Measurements from ENCODE around the gene KCND3.

KCND3 gene

DNA sequence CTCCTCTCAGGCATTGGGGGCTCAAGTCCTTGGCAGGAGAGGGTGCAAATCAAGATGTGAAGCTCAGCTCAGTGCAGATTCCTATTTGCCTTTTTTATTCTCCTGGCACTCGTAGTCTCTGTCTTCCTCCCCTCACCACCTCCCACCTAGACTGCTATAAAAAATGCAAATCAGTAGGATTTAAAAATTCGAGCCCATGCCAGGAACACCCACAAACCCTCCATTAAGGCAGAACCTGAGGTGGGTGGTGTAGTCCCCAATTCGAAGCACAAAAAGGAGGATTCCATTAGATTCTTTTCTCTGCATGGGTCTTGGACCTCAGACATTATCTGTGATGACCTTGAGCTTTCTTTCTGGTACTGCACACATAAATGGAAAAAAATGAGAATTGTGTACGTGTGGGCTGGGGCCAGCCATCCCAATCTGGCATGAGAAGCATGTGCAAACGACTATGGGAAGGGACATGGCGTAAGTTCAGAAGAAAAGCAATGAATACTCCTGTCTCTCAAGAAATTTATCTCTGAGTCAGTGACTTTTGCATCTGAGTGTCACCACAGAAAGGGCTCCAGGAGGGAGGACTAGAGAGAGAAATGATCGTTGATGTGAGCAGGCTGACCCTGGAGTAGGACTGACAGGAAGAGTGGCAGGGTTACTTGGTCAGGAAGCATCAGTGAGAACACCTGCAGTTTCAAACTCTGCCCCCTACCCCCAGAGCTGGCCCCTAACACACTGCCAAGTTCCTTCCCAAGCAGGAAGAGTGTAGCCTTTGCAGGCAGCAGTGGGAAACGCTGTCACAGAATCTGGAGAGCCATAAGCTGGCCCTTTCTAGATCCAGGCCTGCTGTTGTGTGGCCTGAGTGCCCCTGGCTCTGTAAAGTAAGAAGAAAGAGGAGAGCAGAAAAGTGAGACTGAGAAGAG, 252.0 kb downstream of the KCND3 start:
- DNase-seq, result no peak

DNA sequence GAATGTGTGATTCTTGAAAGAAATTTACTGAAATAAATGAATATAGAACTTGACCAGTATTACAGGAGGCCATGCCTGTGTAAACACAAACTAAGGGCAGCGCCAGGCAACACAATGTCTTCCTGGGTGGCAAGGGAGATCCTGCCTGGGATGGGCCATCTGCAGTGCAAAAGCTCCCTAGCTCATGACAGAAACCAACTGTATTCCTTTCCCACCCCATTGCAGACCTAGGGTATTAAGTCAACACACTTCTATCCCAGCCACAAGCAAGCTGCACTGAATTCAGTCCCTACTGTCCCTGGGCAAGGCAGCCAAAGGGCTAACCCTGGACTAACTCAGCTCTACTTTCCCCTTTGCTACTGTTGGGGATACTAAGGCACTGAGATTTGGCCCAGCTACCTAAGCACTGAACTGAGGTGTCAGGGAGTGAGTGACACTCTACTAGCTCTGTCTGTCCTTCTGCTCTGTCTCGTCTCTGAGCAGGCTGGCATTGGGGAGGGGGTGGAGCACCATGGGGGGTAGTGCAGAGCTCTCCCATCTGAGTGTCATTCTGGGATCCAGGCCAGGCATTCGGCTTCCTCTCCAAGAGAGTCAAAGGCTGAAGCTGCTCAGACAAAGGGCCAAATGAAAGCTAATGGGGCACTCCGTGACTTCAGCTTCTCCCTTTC, 252.8 kb downstream of the KCND3 start:
- DNase-seq, result no peak

DNA sequence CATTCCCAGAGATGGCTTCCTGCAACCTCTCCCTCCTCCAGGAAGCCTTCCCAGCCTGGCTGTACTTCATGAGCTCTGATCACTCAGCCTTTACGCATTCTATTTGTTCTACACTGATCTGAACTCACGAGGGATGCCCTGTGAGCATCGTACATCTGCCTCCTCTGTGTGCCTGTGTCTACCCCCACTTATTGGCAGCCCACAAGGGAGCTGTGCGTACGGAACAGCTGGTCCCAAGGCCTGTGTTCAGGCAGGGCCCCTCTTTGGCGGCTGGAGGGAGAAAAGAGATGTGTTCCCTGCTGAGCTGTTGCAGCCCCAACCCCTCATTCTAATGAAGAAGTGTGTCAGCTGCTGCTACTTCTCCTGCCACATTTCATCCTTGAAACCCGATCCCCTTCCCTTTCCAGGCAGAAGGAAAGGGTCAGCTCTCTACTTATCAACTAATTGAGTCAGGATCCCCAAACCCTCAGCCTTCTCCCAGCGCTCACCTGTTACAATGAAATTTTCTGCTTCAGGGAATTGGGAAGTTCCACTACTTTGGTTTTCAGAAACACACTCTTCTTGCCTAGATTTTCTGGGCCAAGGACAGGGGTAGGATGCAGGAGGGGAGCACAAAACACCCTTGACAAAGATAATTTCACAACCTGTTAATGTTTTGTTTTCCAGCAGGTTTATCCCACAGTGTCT, 253.5 kb downstream of the KCND3 start:
- DNase-seq, result no peak

DNA sequence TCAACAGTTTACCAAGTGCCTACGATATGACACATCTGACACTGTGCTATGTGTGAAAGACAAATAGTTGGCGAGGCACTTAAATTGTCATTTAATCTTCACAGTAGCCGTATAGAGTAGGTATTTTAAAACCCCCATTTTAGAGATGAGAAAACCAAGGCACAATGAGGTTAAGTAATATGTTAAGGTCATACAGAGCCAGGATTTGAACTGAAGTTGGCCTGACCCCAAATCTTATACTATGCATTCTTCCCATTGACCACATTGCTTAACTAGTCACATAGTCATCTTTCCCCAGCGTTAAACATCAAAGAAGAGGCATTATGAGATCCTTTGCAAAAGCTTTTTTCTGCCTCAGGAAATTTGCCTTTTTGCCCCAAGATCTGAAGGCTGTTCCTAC, 254.1 kb downstream of the KCND3 start:
- no peak for DNase-seq

DNA sequence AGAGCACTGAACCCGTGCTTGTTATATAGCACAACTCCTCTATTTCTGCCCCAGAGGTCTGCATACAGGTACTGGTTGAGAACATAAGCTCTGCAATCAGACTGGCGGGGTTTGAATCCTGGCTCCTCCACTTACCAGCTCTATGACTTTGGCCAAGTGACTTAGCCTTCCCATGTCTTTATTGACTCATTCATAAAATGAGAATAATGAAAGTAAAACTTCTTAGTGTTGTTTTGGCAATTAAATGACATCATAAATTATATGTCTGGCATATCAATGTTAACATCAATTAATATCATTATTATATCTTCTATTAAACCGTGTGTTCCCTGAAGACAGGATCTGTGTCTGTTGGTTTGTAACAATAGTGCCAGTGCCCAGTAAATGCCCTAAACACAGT, 254.6 kb downstream of the KCND3 start:
- DNase-seq, result no peak

DNA sequence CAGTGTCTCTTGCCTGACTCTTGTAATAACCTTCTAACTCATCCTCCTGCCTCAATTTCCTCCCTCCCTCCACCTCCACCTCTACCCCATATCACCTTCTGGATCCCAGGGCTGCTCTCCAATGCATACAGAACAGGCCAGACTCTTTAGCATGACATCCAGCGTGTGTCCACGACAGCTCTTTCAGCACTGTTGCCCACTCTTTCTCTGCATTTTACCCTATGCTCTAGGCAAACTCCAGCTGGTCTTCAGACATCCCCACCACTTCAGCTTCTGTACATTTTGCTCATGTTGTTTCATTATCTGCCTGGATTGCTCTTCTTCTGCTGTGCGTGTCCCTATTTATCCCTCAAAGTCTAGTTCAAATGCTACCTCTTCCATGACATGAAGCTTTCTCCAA, 255.0 kb downstream of the KCND3 start:
- no peak for DNase-seq

DNA sequence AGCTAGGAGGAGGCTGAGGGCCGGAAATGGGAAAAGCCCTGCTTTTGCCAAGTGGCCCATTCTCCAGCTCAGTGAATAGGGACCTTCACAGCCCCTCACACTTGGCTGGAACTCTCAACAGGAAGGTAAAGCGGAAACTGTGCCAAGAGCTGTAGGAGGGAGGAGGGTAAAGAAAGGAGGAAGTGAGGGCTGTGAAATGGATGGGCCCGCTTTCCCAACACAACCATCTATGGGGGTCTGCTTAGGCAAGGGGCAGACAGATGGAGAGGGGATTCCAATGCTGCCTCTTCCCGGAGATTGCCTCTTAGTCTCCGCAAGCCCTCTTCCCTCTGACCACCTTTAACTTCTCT, 255.5 kb downstream of the KCND3 start:
- DNase-seq, result no peak

DNA sequence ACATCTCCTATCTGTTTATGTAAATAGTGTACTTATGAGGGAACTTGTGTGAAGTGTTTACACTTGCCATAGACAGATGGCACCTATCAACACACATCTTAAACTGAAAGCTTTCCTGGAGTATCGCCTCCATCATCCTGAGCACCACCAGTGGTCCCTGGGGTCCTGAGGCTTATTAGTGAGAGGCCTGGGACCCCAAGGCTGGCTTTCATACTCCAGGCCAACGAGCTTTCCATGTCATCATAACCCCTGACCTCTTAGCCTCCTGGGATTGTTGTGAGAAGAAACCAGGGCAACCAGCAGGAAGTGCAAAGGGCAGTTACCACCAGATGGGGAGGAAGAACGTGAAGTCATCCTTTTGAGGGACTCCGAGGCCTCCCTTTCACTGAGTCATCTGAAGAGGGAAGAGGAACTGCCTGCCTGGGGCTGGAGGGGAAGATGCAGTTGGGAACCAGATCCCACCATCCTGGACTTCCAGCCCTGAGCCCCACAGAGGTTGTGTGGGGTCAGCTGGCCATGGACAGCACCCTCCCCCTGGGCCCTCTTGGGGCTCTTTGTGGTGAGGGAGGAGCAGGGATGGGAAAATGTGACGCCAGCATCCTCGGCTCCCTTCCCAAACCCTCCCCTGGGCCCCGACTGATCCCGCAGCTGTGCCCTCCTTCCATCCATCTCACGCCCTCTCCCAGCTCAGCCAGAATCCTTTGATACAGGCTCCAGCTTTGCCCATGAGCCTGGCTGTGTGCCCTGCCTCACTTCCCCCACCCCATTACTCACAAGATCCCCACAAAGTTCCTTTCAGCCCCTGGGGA, 256.1 kb downstream of the KCND3 start:
- DNase-seq, result no peak

DNA sequence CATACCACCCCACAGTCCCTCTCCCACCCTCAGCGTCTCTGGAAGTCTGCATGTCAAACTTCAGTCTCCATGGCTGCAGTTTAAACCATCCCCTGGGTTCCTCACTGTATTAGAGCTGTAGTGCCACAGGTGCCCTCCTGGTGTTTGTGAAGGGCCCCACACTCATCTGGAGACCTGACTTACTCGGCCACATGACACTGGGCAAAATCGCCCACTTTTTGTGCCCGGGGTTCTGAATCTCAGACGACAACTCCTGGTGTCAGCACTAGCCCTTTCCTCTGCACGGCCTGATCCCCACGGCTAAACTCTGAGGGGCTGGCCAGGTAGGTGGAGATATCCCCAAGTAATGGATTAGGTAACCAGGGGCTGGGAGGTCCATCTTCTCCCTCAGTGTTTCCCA, 256.8 kb downstream of the KCND3 start:
- DNase-seq, result no peak

DNA sequence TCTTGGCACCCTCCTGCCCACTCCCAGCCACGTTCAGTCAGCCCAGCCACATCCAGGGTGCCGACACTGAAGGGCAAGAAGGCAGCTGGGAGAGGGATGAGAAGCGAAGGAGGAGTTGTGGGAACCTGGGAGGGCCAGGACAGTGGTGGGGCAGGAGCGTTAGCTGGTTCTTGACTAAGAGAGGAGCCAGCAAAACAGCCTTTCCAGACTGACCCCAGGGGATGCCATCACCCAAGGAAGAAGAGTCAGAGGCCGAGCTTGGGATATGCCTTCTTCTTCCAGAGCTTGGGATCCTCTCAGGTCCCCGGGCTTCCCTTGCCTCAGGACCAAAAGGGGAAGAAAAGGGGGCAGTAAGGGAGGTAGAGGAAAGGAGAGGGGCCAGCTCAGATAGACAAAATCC, 257.5 kb downstream of the KCND3 start:
- DNase-seq, result no peak

DNA sequence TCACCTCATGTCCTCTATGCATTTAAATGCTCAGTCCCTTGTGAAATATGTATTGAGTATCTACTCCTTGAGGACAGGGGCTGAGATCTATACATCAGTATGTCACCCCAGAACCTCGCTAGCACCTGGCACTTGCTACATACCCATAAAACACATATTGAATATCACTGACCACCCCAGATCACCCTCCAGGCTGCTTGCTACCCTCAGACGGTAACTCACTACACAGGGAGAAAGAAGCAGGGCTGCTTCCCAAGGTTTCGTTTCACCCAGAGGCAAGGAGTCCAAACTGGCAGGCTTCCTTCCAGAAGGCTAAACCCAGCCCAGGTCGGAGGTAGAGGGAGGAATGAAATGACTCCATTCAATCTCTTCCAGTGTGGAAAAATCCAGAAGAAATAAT, 258.8 kb downstream of the KCND3 start:
- no peak for DNase-seq

DNA sequence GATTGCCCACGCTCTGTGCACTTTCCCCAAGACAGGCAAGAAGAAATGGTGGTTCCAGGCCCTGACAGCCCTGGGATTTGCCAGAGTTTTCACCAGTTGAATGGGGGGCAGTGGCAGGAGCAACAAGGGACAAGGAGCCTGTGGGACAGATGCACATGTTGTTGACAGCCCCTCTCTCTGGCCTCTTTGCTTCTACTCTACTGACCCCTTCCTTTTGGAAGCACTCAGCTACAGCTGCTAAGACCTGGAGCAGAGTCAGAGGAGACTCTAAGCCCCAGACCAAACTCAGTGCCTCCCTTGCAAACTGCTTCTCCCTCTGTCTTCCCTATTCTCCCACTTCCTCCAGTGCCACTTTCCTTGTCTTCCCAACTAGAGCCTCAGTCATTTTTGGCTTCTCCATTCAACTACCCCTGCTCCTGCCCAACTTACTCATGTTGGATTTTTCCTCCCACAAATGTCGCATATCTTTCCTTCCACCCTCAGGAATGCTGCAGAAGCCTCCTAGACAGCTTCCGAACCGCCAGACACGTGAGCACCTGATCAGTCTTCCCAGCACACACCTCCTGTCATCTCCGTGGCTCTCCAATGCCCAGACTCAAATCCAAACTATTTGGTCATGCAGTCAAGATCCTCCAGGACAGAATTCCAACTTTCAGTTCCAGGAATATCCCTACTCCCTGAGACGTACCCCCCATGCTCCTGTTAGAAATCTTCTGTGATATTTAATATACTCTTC, 259.4 kb downstream of the KCND3 start:
- no peak for DNase-seq

DNA sequence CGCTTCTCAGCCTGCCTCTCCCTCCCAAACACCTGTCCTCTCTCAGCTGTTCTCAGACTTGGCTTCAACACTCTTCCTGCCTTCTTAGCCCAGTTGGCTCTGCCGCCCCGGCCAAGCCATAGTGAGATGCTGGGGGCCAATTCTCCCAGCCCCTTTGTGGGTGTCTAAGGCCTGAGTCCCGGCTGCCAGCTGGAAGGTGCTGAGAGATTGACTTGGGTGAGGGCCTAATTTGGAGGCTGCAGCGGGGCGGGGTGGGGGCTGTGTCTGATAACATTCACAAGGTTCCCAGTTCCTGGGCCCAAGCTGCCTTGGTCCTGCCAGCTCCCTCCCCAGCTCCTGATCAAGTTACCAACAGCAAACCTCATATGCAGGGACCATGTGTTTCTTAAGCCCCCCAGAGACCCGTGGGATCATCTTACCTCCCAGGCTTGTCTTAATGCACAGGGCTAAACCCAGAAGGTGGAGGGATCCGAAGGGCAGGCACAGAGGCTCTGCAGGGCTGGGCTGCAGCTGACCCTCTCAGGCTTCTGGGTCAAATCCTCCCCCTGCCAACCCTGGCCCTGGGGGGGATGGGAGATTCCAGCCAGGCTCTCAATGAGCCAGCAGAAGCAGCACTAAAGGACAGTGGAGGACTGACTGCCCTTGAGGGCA, 260.1 kb downstream of the KCND3 start:
- DNase-seq, result no peak

DNA sequence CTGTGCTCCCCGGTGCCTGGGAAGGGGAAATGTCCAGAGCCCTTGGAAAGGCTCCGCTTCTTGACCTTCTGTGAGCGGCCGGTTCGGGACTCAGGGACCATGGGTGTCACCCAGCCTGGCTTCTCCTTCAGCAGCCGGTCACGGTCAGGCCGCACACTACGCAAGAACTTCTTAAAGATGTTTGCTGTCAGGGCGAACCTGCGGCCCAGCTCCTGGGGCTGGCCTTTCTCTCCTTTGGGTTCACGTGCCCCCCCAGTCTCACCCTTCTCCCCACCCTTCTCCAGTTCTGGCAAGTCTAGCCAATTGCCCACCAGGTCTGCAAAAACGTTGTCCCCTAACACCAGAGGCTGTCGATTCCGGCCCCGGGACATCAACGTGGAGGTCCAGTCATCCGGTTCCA, 262.4 kb downstream of the KCND3 start:
- DNase-seq, result no peak

DNA sequence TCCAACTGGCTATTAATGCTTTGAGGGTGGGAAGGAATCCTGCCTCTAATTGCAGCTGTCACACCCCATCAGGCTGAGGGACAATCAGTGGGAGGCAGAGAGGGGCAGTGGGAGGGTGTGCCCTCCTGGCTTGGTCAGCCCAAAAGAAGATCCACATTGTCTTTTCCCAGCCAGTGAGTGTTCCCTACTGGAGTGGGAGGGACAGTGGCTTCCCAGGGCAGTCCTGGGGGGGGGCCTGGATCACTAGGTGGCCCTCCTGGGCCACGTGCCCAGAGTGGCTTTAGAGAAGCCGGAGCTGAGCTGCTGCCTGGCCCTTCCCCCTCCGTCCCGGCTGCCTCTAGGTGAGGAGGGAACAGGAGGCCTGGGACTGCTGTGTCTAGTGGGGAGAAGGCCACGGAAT, 264.3 kb downstream of the KCND3 start:
- DNase-seq, result no peak

DNA sequence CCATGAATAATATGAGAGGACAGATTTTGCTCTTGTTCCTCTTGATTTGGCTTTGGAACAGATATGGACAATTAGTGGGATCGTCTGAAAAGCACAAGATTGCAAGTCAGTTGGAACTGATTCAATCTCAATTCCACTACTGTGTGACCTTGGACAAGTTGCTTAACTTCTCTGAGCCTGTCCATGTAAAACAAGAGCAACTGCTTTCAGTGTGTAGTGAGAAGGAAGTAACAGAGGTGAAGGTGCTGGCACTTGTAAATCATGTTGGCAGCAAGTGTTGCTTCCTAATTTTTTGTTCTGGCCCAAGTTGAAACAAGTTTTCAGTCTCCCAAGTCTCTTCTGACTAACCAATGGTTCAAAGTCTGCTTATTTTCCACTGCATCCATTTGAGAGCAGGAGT, 265.6 kb downstream of the KCND3 start:
- DNase-seq, result no peak

DNA sequence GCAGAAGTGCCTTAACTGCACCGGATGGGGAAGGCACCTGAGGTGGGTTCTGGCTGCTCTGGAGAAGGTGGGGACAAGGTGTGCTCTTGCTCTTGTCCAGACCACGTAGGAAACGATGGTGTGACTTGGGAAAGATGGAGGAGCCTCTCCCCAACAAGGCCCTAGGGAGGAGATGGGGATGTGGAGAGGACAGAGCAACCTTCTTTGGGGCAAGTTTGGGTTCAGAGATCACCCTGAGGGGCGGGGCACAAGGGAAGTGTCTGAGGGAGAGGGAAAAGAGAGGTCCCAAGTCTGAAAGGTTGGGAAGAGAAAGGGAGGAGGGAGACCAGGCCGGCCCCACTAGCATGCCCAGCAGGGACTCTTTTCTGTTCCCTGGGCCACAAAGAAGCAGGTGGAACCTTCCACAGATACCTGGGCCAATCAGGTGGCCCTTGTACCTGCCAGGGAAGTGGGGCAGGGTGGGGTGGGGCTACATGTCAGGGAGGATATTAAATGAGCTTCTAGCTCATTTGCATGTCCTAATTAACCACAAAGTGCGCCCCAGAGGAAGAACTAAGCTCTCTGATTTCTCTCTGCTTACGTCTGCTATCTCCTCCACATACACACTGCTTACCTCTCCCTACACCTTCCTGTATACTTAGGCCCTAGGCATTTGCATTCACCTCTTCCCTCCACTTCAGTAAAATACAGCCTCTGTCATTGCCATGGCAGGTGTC, 266.2 kb downstream of the KCND3 start:
- DNase-seq, result no peak

DNA sequence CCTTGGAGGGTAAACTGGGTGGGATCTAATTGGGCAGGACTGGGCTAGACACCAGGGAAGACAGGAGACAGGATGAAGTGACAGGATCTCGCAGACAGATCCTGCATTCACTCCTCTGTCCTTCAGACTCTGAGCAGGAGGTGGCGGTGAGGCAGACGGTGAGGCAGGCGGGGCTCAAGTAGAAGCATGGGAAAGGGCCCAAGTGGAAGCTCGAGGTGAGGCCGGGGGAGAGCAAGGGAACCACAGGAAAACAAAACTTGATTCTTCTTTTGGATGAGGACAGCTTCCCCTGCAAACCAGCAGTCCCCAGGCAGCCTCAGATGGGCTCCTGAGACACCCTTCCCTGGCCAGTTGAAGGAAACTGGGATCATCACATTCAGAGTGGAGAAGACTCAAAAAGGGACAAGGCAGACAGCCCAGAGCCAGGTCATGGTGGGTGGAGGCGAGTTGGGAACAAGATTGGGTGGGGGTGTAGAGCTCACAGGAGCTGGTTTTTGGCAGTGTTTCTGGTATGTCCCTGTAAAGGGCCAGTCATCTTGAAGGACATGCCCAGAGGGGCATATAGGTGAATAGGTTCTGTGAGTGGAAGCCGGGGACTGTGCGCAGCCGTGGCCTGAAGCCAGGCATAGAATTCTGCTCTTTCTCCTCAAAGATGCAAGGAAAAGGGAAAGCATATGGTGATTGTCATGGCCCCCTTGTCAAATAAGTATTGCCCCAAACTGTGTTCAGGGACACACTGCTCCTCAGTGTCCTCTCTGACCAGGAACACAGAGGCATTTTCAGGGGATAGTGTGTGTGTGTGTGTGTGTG, 268.3 kb downstream of the KCND3 start:
- DNase-seq, result no peak
